Measurements from ENCODE around the gene CAMKMT.

DNA sequence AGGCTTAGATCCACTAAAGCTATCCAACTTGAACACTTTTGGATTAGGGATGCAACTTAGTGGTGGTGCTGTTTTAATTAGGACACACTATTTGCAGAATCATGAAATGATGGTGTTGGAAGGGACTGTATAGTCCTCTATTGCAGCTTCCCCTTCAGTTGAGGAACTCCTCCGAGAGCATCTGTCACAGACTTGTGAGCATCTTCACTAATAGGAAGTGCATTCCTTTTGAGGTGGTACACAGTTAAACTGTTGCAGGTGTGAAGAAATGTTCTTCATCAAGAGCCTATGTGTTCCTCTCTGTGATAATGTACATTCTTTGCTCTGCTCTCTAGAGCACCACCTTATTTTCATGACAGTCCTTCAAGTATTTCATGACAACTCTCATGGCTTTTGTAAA, 197.4 kb downstream of the CAMKMT start:
- no peak for TF ChIP-seq POLR2A (IDR thresholded peaks at IDR 0.05)
- TF ChIP-seq, protein P1, sequence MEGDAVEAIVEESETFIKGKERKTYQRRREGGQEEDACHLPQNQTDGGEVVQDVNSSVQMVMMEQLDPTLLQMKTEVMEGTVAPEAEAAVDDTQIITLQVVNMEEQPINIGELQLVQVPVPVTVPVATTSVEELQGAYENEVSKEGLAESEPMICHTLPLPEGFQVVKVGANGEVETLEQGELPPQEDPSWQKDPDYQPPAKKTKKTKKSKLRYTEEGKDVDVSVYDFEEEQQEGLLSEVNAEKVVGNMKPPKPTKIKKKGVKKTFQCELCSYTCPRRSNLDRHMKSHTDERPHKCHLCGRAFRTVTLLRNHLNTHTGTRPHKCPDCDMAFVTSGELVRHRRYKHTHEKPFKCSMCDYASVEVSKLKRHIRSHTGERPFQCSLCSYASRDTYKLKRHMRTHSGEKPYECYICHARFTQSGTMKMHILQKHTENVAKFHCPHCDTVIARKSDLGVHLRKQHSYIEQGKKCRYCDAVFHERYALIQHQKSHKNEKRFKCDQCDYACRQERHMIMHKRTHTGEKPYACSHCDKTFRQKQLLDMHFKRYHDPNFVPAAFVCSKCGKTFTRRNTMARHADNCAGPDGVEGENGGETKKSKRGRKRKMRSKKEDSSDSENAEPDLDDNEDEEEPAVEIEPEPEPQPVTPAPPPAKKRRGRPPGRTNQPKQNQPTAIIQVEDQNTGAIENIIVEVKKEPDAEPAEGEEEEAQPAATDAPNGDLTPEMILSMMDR (IDR thresholded peaks at IDR 0.05): no peak
- TF ChIP-seq EP300 (IDR thresholded peaks at IDR 0.05): no peak
- no peak for TF ChIP-seq POLR2AphosphoS5 (IDR thresholded peaks at IDR 0.05)
